GM18520 (cell line): ENCODE data around the gene AATF.

Experiments
- ATAC-seq: cut with Tn5 transposase; IDR thresholded peaks from one replicate; pipeline ENCODE4 v1.9.1; 2021; ENCODE audit not compliant: unreplicated experiment

The AATF gene

GRCh38 chr17:37039269-37039668 is 90.5 kb downstream of the AATF start:
- no peak for ATAC-seq

- no peak for ATAC-seq
Observed at GRCh38 chr17:37041932-37042331, 93.2 kb downstream of the AATF start.

DNA sequence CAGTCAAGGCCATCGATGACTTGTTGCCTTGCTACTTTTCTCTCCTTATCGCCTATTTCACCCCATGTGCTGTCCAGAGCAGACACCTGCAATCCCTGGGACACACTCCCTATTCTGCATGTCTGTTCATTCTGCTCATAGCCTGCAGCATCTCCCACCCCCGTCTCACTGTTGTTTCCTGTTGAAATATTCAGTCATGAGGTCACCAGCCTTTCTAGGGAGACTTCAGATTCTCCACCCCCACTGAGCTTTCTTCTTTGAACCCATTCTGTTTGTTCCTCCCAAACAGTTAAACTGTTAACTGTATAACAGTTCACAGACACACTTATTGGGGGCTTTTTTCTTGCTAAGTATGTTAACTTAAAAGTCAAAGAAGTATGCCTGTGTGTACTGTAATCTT is 94.4 kb downstream of the AATF start:
- ATAC-seq: no peak

- no peak for ATAC-seq
Observed at GRCh38 chr17:37045351-37045922, 96.7 kb downstream of the AATF start.

- no peak for ATAC-seq
Observed at GRCh38 chr17:37047631-37048104, 98.9 kb downstream of the AATF start.

DNA sequence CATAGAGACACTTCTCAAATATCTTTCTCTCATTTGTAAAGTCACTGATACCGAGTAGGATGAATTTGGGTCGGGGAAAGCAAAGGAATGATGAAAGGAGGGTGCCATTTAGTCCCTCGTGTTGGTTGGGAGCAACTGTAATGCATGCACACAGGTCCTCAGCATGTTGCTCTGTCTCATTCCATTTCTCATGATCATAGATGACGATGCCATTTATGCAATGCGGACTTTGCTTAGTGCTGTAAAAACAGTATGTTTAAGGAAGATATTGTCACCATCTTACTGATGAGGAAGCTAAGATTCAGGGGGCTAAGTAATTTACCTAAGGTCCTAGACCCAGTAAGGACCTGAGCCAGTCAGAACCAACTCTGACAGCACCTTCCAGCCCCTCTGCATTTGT is 100.1 kb downstream of the AATF start:
- ATAC-seq: no peak

- no peak for ATAC-seq
Observed at GRCh38 chr17:37050920-37051319, 102.2 kb downstream of the AATF start.

DNA sequence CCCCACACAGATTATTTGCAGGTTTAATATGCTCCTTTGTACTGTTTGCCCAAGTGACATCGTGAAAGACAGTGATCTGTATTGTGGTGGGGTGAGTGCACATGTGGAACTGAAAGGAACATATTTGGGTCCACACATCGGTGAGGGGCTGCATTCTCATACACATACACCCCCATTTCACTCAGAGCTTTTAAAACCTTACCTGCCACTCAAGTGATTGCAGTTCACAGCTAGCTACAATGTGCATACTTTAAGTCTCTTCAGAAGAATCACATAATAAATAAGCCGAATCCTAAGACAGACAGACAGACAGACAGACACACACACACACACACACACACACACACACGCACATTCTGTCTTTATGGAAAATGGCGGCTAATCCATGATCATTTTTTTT is 102.6 kb downstream of the AATF start:
- no peak for ATAC-seq

GRCh38 chr17:37051833-37052232 is 103.1 kb downstream of the AATF start:
- ATAC-seq: no peak

GRCh38 chr17:37052450-37052849 is 103.7 kb downstream of the AATF start:
- no peak for ATAC-seq

DNA sequence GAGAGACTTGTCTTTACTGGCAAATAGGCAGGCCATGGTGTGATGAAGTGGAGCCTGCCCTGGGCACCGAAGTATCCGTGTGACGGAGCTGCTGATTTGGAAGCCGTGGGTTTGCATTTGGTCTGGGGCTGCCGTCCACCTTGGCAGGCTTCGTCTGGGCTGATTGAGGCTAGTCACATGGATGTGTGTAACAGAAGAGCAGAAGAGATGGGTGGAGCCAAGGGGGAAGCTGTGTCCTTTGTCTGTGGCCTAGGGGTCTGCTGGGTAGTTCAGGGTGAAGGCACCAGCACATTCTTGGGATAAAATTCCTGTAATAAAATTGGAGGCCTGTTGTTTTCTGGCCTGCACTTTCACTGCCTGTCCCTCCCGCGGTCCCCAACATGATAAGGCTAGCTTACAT is 106.1 kb downstream of the AATF start:
- no peak for ATAC-seq

DNA sequence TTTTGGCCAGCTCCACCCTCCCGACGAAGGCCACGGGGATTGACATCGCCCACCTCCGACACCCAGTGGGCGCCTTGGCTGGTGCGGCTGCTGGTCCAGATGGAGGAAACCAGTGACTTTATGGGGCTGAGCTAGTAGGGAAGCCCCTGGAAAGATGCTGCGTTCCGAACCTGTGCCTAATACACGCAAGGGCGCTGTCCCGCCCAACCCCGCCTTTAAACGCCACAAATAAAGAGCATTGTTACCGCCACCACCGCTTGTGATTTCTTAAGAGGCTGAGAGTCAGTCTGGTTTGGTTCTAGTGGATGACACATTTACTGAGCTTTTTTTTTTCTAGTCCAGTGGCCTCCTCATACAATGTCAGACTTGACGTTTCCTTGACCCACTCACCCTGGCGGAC is 107.9 kb downstream of the AATF start:
- ATAC-seq: no peak

DNA sequence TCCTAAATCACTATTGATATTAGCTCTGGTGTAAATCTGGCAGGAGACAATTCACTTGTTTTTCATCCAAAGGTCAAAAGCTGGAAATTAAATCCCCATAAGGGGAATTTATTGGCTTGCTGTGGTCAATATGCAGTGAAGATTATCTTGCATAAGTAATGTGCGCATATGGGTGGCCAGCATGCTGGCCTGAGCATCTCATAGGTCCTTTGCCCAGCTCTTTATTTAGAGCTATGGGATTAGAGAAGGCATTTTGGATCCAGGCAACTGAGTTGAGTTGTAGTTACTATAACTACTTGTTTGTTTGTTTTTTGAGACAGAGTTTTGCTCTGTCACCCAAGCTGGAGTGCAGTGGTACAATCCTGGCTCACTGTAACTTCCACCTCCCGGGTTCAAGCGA is 110.7 kb downstream of the AATF start:
- no peak for ATAC-seq

DNA sequence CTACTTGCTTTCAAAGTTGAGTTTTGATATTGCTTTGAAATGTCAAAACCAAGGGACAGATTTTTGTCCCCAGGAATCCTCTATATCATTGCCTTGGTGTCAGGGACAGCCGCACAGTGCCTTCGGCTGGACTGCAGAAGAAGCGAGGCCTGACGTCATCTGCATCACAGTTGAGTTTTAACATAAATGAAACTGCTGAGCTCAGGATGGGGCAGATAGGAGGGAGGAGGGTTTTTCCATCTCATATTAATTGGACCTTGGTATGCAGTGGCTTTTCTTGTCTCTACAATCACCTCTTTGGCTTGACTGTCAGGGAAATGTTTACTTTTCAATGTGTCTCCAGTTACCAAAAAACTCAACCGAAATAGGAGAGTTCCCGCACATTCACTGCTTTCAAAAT is 111.3 kb downstream of the AATF start:
- no peak for ATAC-seq

GRCh38 chr17:37060928-37061327 is 112.2 kb downstream of the AATF start:
- ATAC-seq: no peak

- no peak for ATAC-seq
Observed at GRCh38 chr17:37062021-37062420, 113.3 kb downstream of the AATF start.

GRCh38 chr17:37064206-37064605 is 115.5 kb downstream of the AATF start:
- ATAC-seq: no peak

- no peak for ATAC-seq
Observed at GRCh38 chr17:37064956-37065355, 116.2 kb downstream of the AATF start.

DNA sequence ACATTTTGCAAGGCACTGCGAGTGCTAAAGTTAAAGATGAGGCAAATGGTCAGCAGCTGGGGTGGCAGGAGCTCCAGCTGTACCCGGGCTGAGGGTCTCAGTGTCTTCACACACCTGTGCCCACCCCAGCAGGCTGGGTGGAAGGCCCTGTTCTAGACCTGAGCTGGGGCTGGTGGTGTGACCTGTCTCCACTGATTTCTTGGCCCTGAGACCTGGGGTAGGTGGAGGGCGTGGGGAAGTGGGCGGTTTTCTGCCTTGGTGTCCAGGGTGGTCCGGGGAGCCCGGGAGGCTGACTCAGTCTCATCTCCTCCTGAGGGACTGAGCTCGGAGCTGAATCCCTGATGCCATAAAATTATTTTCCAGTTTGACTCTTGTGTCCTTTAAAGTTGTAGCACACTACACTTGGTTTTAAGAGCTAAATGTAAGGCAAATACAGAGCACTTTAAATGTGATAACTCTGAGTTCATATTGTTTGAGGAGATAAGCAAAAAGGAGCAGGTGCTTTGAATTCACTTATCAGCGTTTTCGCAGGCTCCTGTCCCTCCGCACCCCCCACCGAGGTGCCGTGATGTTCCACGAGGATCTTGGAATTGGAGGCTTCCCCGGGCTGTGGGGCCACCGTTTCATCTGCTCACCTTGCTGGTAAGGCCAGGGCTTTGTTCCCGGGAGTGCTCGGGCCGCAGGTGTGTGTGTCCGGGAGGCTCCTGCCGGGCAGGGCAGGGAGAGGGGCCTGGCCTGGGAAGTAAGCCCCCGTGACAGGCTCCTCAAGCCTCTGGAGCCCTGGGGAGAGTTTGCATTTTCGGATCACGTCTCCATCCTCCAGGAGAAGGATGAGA is 117.0 kb downstream of the AATF start:
- no peak for ATAC-seq

GRCh38 chr17:37066322-37067255 is 117.8 kb downstream of the AATF start:
- ATAC-seq: no peak

DNA sequence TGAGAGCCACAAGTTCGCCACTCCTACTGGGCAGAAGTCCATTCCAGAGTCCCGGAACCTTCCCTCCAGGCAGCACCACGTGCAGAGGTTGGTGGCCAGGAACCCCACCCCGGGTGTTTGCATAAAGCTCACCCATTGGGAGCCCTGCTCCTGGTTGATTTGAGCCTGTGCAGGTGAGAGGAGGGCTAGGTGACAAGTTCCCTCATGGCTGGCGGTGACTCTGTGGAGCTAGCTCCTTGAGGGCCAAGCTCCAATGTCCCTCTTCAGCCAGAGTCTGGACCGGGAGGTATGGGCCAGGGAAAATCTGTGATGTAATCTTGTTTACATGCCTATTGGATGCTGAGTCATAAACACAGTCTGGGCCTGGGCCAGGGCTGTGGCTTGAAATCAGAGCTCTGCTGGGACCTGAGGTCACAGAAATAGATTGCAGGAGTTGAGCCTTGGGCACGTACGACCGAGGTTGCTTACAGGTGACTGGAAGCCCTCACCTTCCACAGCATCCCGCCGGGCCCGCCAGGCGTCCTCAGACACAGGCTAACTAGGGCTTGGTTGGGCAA is 118.9 kb downstream of the AATF start:
- ATAC-seq: no peak
